NCI-H460 (cell line): ENCODE results near the gene MTLN. TPM values are rescaled to one million over a fixed set of nuclear protein-coding genes. Genes with fewer than 3 reads are reported as not detected.
A peak's percentile ranks its signal among the peaks of the same experiment; 100 is the strongest.
"Not testable (repeated sequence)": the region's sequence is repeated elsewhere in the genome, so short reads cannot be mapped to it uniquely, and the experiment has no call there.

Experiments
- DNase-seq: peaks from one replicate; pipeline ENCODE4 v3.0.0-alpha.2; 2016; ENCODE audit warnings: low read depth; ENCODE audit errors: extremely low read depth
- polyA plus RNA-seq: library from polyadenylated mRNA; depleted of rRNA; stranded (reverse); fragments of >200 nt; gene quantifications from 2 replicates; pipeline ENCODE4 v1.2.3, GENCODE V29; 2014; cell fraction: nucleus; rRNA removed
- total RNA-seq: library from RNA; depleted of rRNA; stranded (reverse); fragments of >200 nt; shearing (Covaris generic); gene quantifications from 2 replicates; pipeline ENCODE4 v1.2.3, GENCODE V29; 2014; rRNA removed

Gene MTLN
- 77.2 and 90.7 TPM in 2 replicates for total RNA-seq
- 216 and 387 TPM in 2 replicates for polyA plus RNA-seq

GRCh38 chr2:110211938-110212858, at the start of gene MTLN:
TSS of gene MTLN (minus strand) at chr2:110212547. CDS start at chr2:110212525, 22 bp downstream.
- DNase-seq = peak; percentile 61

GRCh38 chr2:110261910-110262309, 49.6 kb upstream of the MTLN start:
- not testable (repeated sequence) for DNase-seq

GRCh38 chr2:110248081-110248795, 35.9 kb upstream of the MTLN start:
- not testable (repeated sequence) for DNase-seq

GRCh38 chr2:110245488-110246435, 33.4 kb upstream of the MTLN start:
- DNase-seq = not testable (repeated sequence)

GRCh38 chr2:110243283-110243682, 30.9 kb upstream of the MTLN start:
- DNase-seq = not testable (repeated sequence)

- DNase-seq = not testable (repeated sequence)
Measured at GRCh38 chr2:110234514-110234913, 22.2 kb upstream of the MTLN start.

GRCh38 chr2:110229886-110230285, 17.5 kb upstream of the MTLN start:
- DNase-seq = not testable (repeated sequence)

GRCh38 chr2:110222626-110223025, 10.3 kb upstream of the MTLN start:
- DNase-seq = not testable (repeated sequence)

- no peak for DNase-seq
Measured at GRCh38 chr2:110221938-110222337, 9.6 kb upstream of the MTLN start.

GRCh38 chr2:110220190-110220564, 7.8 kb upstream of the MTLN start:
- DNase-seq = no peak

GRCh38 chr2:110219496-110220189, 7.3 kb upstream of the MTLN start:
- no peak for DNase-seq

- not testable (repeated sequence) for DNase-seq
Measured at GRCh38 chr2:110218889-110219288, 6.5 kb upstream of the MTLN start.

GRCh38 chr2:110216803-110217202, 4.5 kb upstream of the MTLN start:
- no peak for DNase-seq

- no peak for DNase-seq
Measured at GRCh38 chr2:110216199-110216598, 3.9 kb upstream of the MTLN start.

- no peak for DNase-seq
Measured at GRCh38 chr2:110215566-110216158, 3.3 kb upstream of the MTLN start.

GRCh38 chr2:110215091-110215490, 2.7 kb upstream of the MTLN start:
- no peak for DNase-seq

GRCh38 chr2:110213522-110213921, 1.2 kb upstream of the MTLN start:
- DNase-seq = not testable (repeated sequence)

- peak; percentile 12 for DNase-seq
Measured at GRCh38 chr2:110205660-110206455, 6.5 kb downstream of the MTLN start.
